T-helper 2 cell treated with Interferon-gamma antibody and Interleukin-4, amounts not matched to agents 5 μg/mL and 100 μg/mL, for 36 hours (primary cell): Measurements from ENCODE around the gene NOL12.
"Not testable (repeated sequence)": the region's sequence is repeated elsewhere in the genome, so short reads cannot be mapped to it uniquely, and the experiment has no call there.

Experiments used
- DNase-seq: peaks from one replicate; pipeline ENCODE4 v3.0.0; 2021; ENCODE audit warnings: low spot score
- H3K27ac Mint-ChIP-seq: one replicate; pipeline ENCODE4 v1.8.0; 2021; ENCODE audit warnings: mild to moderate bottlenecking, mixed read lengths
- H3K27me3 Mint-ChIP-seq: one replicate; pipeline ENCODE4 v1.8.0; 2021; ENCODE audit warnings: low read depth, mixed read lengths
- H3K36me3 Mint-ChIP-seq: one replicate; pipeline ENCODE4 v1.8.0; 2021; ENCODE audit warnings: low read depth, mixed read lengths
- H3K4me1 Mint-ChIP-seq: one replicate; pipeline ENCODE4 v1.8.0; 2021; ENCODE audit warnings: low read depth, mixed read lengths
- H3K4me3 Mint-ChIP-seq: one replicate; pipeline ENCODE4 v1.8.0; 2022; ENCODE audit warnings: mild to moderate bottlenecking, moderate library complexity, mixed read lengths
- H3K9me3 Mint-ChIP-seq: one replicate; pipeline ENCODE4 v1.8.0; 2021; ENCODE audit warnings: mixed read lengths

NOL12 gene

GRCh38 chr22:37703906-37704305 lies 17.8 kb downstream of the NOL12 start:
- Mint-ChIP-seq H3K4me1 (no peaks in the 10 kb centered on the region), H3K27ac (no peak overlapping the region), H3K9me3 (no peaks in the 10 kb centered on the region), H3K4me3 (no peak overlapping the region), H3K36me3 (no peaks in the 10 kb centered on the region), H3K27me3 (no peaks in the 10 kb centered on the region)
- DNase-seq, result no peak

GRCh38 chr22:37704645-37705044 lies 18.5 kb downstream of the NOL12 start:
- no peak for DNase-seq
- Mint-ChIP-seq H3K27me3 (no peaks in the 10 kb centered on the region), H3K9me3 (no peaks in the 10 kb centered on the region), H3K36me3 (no peaks in the 10 kb centered on the region), H3K4me1 (no peaks in the 10 kb centered on the region), H3K27ac (no peak overlapping the region), H3K4me3 (no peak overlapping the region)

GRCh38 chr22:37705205-37705604 lies 19.1 kb downstream of the NOL12 start:
- Mint-ChIP-seq H3K4me3 (no peak overlapping the region), H3K27me3 (no peaks in the 10 kb centered on the region), H3K9me3 (no peaks in the 10 kb centered on the region), H3K4me1 (no peaks in the 10 kb centered on the region), H3K36me3 (no peaks in the 10 kb centered on the region), H3K27ac (no peak overlapping the region)
- DNase-seq, result no peak

GRCh38 chr22:37708580-37709444 lies 22.7 kb downstream of the NOL12 start:
- no peak overlapping the region for H3K4me3 Mint-ChIP-seq
- H3K9me3 Mint-ChIP-seq, result no peaks in the 10 kb centered on the region
- H3K4me1 Mint-ChIP-seq, result no peaks in the 10 kb centered on the region
- no peaks in the 10 kb centered on the region for H3K27me3 Mint-ChIP-seq
- no peak for DNase-seq
- H3K36me3 Mint-ChIP-seq, result no peaks in the 10 kb centered on the region
- no peak overlapping the region for H3K27ac Mint-ChIP-seq

GRCh38 chr22:37709445-37709765 lies 23.3 kb downstream of the NOL12 start:
- H3K4me1 Mint-ChIP-seq, result no peaks in the 10 kb centered on the region
- H3K9me3 Mint-ChIP-seq, result no peaks in the 10 kb centered on the region
- H3K27me3 Mint-ChIP-seq, result no peaks in the 10 kb centered on the region
- no peak for DNase-seq
- no peaks in the 10 kb centered on the region for H3K36me3 Mint-ChIP-seq
- no peak overlapping the region for H3K27ac Mint-ChIP-seq
- no peak overlapping the region for H3K4me3 Mint-ChIP-seq

- Mint-ChIP-seq H3K4me1 (no peaks in the 10 kb centered on the region), H3K36me3 (no peaks in the 10 kb centered on the region), H3K9me3 (no peaks in the 10 kb centered on the region), H3K27me3 (no peaks in the 10 kb centered on the region), H3K27ac (no peak overlapping the region), H3K4me3 (no peak overlapping the region)
- no peak for DNase-seq
Measured at GRCh38 chr22:37710675-37711074, 24.5 kb downstream of the NOL12 start.

- H3K27ac Mint-ChIP-seq, result no peak overlapping the region
- H3K4me1 Mint-ChIP-seq, result no peaks in the 10 kb centered on the region
- no peaks in the 10 kb centered on the region for H3K9me3 Mint-ChIP-seq
- no peak for DNase-seq
- no peak overlapping the region for H3K4me3 Mint-ChIP-seq
- no peaks in the 10 kb centered on the region for H3K27me3 Mint-ChIP-seq
- H3K36me3 Mint-ChIP-seq, result no peaks in the 10 kb centered on the region
Measured at GRCh38 chr22:37711490-37711889, 25.3 kb downstream of the NOL12 start.

GRCh38 chr22:37713761-37714160 lies 27.6 kb downstream of the NOL12 start:
- H3K27ac Mint-ChIP-seq, result no peak overlapping the region
- H3K9me3 Mint-ChIP-seq, result no peaks in the 10 kb centered on the region
- H3K36me3 Mint-ChIP-seq, result no peaks in the 10 kb centered on the region
- no peak overlapping the region for H3K4me3 Mint-ChIP-seq
- DNase-seq, result no peak
- no peaks in the 10 kb centered on the region for H3K27me3 Mint-ChIP-seq
- no peaks in the 10 kb centered on the region for H3K4me1 Mint-ChIP-seq

- DNase-seq, result no peak
- Mint-ChIP-seq H3K27ac (no peak overlapping the region), H3K36me3 (no peaks in the 10 kb centered on the region), H3K4me1 (no peaks in the 10 kb centered on the region), H3K4me3 (no peak overlapping the region), H3K9me3 (no peaks in the 10 kb centered on the region), H3K27me3 (no peaks in the 10 kb centered on the region)
Measured at GRCh38 chr22:37714634-37715033, 28.5 kb downstream of the NOL12 start.

GRCh38 chr22:37715760-37716159 lies 29.6 kb downstream of the NOL12 start:
- H3K36me3 Mint-ChIP-seq, result no peaks in the 10 kb centered on the region
- no peak for DNase-seq
- H3K9me3 Mint-ChIP-seq, result no peaks in the 10 kb centered on the region
- no peak overlapping the region for H3K4me3 Mint-ChIP-seq
- H3K27ac Mint-ChIP-seq, result no peak overlapping the region
- no peaks in the 10 kb centered on the region for H3K4me1 Mint-ChIP-seq
- H3K27me3 Mint-ChIP-seq, result no peaks in the 10 kb centered on the region

- H3K27me3 Mint-ChIP-seq, result no peaks in the 10 kb centered on the region
- no peak for DNase-seq
- no peak overlapping the region for H3K4me3 Mint-ChIP-seq
- H3K9me3 Mint-ChIP-seq, result no peaks in the 10 kb centered on the region
- H3K27ac Mint-ChIP-seq, result no peak overlapping the region
- no peaks in the 10 kb centered on the region for H3K36me3 Mint-ChIP-seq
- no peaks in the 10 kb centered on the region for H3K4me1 Mint-ChIP-seq
Measured at GRCh38 chr22:37716708-37717107, 30.6 kb downstream of the NOL12 start.

GRCh38 chr22:37717235-37717634 lies 31.1 kb downstream of the NOL12 start:
- not testable (repeated sequence) for H3K27ac Mint-ChIP-seq, DNase-seq, H3K36me3 Mint-ChIP-seq, H3K27me3 Mint-ChIP-seq, H3K9me3 Mint-ChIP-seq, H3K4me1 Mint-ChIP-seq, H3K4me3 Mint-ChIP-seq

GRCh38 chr22:37717746-37718305 lies 31.7 kb downstream of the NOL12 start:
- not testable (repeated sequence) for H3K27ac Mint-ChIP-seq, H3K27me3 Mint-ChIP-seq, H3K36me3 Mint-ChIP-seq, H3K4me3 Mint-ChIP-seq, H3K9me3 Mint-ChIP-seq, H3K4me1 Mint-ChIP-seq, DNase-seq

GRCh38 chr22:37725551-37726240 lies 39.6 kb downstream of the NOL12 start:
- H3K36me3 Mint-ChIP-seq, result no peaks in the 10 kb centered on the region
- DNase-seq, result no peak
- H3K27me3 Mint-ChIP-seq, result no peaks in the 10 kb centered on the region
- no peak overlapping the region for H3K27ac Mint-ChIP-seq
- no peak overlapping the region for H3K4me3 Mint-ChIP-seq
- H3K4me1 Mint-ChIP-seq, result peaks cover 6% of the 10 kb centered on the region
- H3K9me3 Mint-ChIP-seq, result no peaks in the 10 kb centered on the region
